ENCODE results near the gene AMH. TPM values are rescaled to one million over a fixed set of nuclear protein-coding genes. Genes with fewer than 3 reads are reported as not detected.

The AMH gene
- total and polyA plus RNA-seq, 2 of the 13 experiments (the other 11 are each of a cell fraction or from before 2014, with no cell fraction given): 0.03 to 0.18 TPM

DNA sequence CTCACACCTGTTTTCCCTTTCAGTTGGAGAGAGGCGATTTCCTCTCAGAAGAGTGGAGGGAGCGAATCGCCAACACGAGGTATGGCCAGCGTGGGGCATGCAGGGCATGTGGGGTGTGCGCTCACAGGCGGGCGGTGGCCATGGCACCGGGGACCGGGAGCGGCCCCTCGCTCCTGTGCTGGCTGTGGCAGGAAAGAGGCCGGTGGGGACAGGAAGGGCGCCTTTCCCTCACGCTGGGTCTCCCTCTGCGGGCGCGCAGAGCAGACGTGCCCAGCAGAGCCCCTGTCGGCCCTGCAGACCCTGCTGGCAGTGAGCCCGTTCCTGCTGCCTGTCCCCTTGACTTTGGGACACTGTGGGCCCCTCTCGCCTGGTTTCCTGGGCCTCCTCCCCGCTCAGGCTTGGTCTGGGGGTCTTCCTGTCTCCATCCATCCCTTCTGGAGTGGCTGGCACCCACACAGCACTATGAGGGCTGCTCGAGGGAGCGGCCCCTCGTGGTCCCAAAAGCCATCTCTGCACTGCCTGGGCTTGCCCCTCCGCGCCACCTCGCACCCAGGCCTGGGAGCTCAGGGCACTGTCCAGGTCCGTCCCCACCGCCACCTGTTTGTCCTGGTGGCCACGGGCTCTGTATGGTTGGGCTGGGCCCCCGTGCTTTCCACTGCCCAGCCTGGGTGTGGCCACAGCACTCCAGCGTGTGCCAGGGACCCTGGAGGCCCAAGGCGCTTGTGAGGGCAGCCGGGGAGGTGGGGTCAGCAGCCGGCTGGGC, 49.1 kb upstream of the AMH start:
- no peak for ATAC-seq
- FAIRE-seq: no peak
- intact Hi-C loops (cut with micrococcal nuclease; ENCODE audit: unreplicated experiment): no loop called here
- WGBS (ENCODE audit: low lambda C conversion rate): over 99% methylated on average over 27 of the region's 37 CpGs
- Histone ChIP-seq H3K9me3 (ENCODE audit: low read length) (no peaks in the 10 kb centered on the region), H3K36me3 (replicated peaks in 1 of 2; ENCODE audit: control insufficient read depth in 1 of 2, insufficient read depth in 2 of 2, low read length in 2 of 2) (peaks cover 30 to 56% of the 10 kb centered on the region in 2 experiments), H3K9ac (ENCODE audit: insufficient read depth, low read depth, low read length) (no peak overlapping the region), H3K27me3 (ENCODE audit: control insufficient read depth in 1 of 2, insufficient read depth in 2 of 2, low read length in 2 of 2) (no peaks in the 10 kb centered on the region), H2AFZ (ENCODE audit: low read length) (no peak overlapping the region), H4K20me1 (ENCODE audit: insufficient read depth, low read length) (peaks cover 19% of the 10 kb centered on the region; the same call in 1 of the 2 replicates), H3K79me2 (ENCODE audit: insufficient read depth, low read length) (peaks cover 23% of the 10 kb centered on the region), H3K4me1 (ENCODE audit: insufficient read depth, low read length) (no peaks in the 10 kb centered on the region), H3K4me2 (ENCODE audit: low read depth, low read length) (no peak overlapping the region), H3K4me3 (replicated peaks in 1 of 3; ENCODE audit: insufficient read depth in 1 of 3, low read depth in 2 of 3, low read length in 3 of 3) (no peak overlapping the region), H3K27ac (ENCODE audit: extremely low read length, insufficient read depth, low read length) (no peak overlapping the region)
- ChIA-PET CTCF (ENCODE audit: low intra/inter-chr PET ratio, low total read pairs) (no interaction called here), POLR2A (interaction anchor here (1.1 kb wide), 1 partner anchor 31 kb away, joined by 3 read pairs; no protein-coding TSS in a partner anchor)
- in situ Hi-C loops (cut with HindIII; ENCODE audit: extremely low pct_ligation_motif_present, low pct_unique_long_range_greater_than_20kb): no loop called here
- TF ChIP-seq MZF1 (CRISPR knock-in tag; IDR thresholded peaks at IDR 0.05; ENCODE audit: borderline replicate concordance) (no peak), AGO2 (optimal IDR thresholded peaks at IDR 0.05; ENCODE audit: low read depth, low read length) (peak; percentile 34), ZNF484 (CRISPR knock-in tag; IDR thresholded peaks at IDR 0.05; ENCODE audit: borderline replicate concordance, low read depth) (no peak), ZNF672 (CRISPR knock-in tag; IDR thresholded peaks at IDR 0.05) (no peak), ZNF468 (CRISPR knock-in tag; IDR thresholded peaks at IDR 0.05) (no peak), CCAR2 (optimal IDR thresholded peaks at IDR 0.05; ENCODE audit: low read depth, low read length) (no peak), KDM2A (CRISPR knock-in tag; IDR thresholded peaks at IDR 0.05; ENCODE audit: borderline replicate concordance, low read depth) (no peak), SMARCC2 (IDR thresholded peaks at IDR 0.05) (no peak), HNRNPK (IDR thresholded peaks at IDR 0.05; ENCODE audit: low read depth, low read length, poor library complexity, severe bottlenecking) (peak; percentile 34), ZNF546 (CRISPR knock-in tag; conservative IDR thresholded peaks at IDR 0.05) (no peak)
- no peak for DNase-seq (ENCODE audit: low spot score)
- BruUV-seq (replicated peaks): no TSS peak

All from HepG2 (cell line).